Omental fat pad (tissue), 4 donors: Measurements from ENCODE around the gene PLSCR3. TPM values are rescaled to one million over a fixed set of nuclear protein-coding genes. Genes with fewer than 3 reads are reported as not detected.

ENCODE experiments used
- ATAC-seq: fragments of 150-250 bp; one replicate; pipeline ENCODE4 v1.9.1; 2016; ENCODE audit warnings: mild to moderate bottlenecking, moderate library complexity; ENCODE audit not compliant: low FRiP score
- DNase-seq: peaks from one replicate; pipeline ENCODE4 v3.0.0-alpha.2; 2019; ENCODE audit warnings: low spot score
- CTCF ChIP-seq, 3 donors: fragments of 450-650 bp; IDR thresholded peaks; one replicate each; pipeline ENCODE4 v1.5.1; 2016 to 2017; ENCODE audit warnings: antibody characterized with exemption in 3 of 3, mild to moderate bottlenecking in 3 of 3, moderate library complexity in 2 of 3
- total RNA-seq, 4 donors: library from RNA; depleted of rRNA; stranded (reverse); fragments of >200 nt; gene quantifications; one replicate each; pipeline ENCODE4 v1.1.0, GENCODE V29; 2016

Gene PLSCR3
- total RNA-seq, 4 donors from 2014 or later: 11.1 to 16.9 (median 16.6) TPM

DNA sequence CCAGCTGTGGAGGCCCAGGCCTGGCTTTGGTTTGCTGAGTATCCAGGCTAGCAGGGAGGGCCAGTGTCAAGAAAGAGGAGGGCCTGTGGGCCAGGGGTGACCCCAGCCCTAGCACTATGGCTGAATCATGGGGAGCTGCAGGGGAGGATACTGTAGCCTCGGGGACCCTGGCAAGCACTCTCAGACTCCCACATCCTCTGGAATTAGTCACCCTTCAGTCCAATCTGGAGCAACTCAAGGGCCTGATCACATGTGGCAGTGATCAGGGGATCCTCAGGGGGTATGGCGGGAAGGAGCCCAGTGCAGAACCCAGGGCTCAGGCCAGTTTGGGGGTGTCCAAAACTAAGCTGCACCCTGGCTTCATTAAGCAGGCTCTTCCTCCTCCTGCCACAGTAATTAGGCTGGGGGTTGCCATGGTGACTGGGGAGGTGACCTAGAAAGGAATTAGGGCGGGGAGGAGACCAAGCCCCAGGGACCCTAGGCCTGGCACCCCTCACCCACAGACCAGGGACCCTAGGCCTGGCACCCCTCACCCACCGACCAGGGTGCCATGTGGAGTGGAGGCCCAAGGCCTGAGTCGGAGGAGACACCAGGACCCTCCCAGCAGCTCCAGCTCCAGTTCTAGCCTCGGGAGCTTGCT, 19.1 kb upstream of the PLSCR3 start:
- no peak for DNase-seq
- ATAC-seq: peak; percentile 41
- no peak for TF ChIP-seq CTCF (IDR thresholded peaks at IDR 0.05)

- ATAC-seq: no peak
- TF ChIP-seq CTCF (IDR thresholded peaks at IDR 0.05): no peak
- no peak for DNase-seq
These were observed 17.1 kb upstream of the PLSCR3 start for GRCh38 chr17:7411427-7411750.

GRCh38 chr17:7410634-7411426, 16.5 kb upstream of the PLSCR3 start:
- DNase-seq (no peak), ATAC-seq (no peak)
- TF ChIP-seq CTCF (IDR thresholded peaks at IDR 0.05): no peak

- DNase-seq (no peak), ATAC-seq (no peak)
- no peak for TF ChIP-seq CTCF (IDR thresholded peaks at IDR 0.05)
These were observed 15.4 kb upstream of the PLSCR3 start for GRCh38 chr17:7409716-7410115.

GRCh38 chr17:7408863-7409262, 14.5 kb upstream of the PLSCR3 start:
- no peak for ATAC-seq
- DNase-seq: no peak
- no peak for TF ChIP-seq CTCF (IDR thresholded peaks at IDR 0.05)

DNA sequence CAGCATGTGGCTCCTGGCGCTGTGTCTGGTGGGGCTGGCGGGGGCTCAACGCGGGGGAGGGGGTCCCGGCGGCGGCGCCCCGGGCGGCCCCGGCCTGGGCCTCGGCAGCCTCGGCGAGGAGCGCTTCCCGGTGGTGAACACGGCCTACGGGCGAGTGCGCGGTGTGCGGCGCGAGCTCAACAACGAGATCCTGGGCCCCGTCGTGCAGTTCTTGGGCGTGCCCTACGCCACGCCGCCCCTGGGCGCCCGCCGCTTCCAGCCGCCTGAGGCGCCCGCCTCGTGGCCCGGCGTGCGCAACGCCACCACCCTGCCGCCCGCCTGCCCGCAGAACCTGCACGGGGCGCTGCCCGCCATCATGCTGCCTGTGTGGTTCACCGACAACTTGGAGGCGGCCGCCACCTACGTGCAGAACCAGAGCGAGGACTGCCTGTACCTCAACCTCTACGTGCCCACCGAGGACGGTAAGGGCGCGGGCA, 14.0 kb upstream of the PLSCR3 start:
- no peak for DNase-seq
- no peak for TF ChIP-seq CTCF (IDR thresholded peaks at IDR 0.05)
- no peak for ATAC-seq
